NCI-H748 (cell line): ENCODE data around the gene RAB28.

Source experiments
- DNase-seq: peaks from one replicate; lab custom pipeline; 2025; ENCODE audit not compliant: unreplicated experiment; lab: John Stamatoyannopoulos, UW

RAB28 gene

DNA sequence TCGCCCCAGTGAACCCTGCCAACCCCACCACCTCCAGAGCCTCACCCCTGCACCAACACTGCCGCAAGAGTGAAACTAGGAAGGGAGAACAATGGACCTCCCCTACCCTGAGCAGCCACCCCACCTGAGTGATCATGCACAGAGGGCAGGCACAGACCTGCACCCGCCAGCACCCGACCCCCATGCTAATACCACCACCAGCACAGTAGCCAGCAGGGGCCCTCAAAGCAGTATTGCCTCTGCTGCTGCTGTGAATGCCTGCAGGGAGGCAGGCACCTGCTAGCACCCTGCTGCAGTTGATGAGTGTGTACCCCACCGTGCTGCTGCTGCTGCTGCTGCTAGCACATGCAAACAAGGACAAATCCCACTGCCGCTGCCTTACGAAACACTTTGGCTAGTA is 100.1 kb downstream of the RAB28 start:
- no peak for DNase-seq

- DNase-seq: no peak
Observed at GRCh38 chr4:13378973-13379759, 105.0 kb downstream of the RAB28 start.

GRCh38 chr4:13371048-13371447 is 113.1 kb downstream of the RAB28 start:
- DNase-seq: no peak

DNA sequence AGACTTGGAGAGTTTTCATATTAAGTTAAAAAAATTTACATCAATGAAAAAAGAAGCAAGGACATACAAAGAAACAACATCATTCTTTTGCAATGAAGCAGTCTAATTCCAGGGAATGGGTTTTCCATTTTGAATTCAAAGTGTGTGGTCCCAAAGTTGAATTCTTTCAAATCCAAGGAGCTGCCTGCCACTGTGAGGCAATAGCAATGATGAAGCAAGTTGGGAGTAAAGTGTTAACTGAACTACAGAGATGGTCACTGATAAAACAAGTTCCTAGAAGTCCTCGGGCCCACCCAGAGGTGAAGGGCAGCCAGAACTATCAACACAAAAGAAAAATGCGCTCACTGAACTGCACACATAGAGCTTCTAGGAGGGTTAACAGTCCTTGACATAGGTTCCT is 115.9 kb downstream of the RAB28 start:
- DNase-seq: no peak

DNA sequence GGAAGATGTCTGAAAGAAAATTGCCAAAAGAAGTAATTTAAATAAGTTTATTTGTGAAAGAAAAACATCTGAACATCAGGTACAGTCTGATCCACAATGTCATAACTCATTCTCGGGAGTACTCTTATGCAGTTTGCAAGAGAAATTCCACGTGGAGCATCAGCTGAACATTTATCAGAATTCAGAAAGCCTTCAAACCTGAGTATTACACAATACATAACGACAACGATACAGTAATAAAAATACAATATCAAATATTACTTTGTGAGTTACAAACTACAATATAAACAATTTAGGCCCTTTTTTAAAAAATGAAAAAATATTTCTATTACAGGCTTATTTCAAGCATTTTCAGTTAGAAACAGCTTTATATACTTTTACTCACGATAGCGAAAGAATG is 116.4 kb downstream of the RAB28 start:
- DNase-seq: no peak

DNA sequence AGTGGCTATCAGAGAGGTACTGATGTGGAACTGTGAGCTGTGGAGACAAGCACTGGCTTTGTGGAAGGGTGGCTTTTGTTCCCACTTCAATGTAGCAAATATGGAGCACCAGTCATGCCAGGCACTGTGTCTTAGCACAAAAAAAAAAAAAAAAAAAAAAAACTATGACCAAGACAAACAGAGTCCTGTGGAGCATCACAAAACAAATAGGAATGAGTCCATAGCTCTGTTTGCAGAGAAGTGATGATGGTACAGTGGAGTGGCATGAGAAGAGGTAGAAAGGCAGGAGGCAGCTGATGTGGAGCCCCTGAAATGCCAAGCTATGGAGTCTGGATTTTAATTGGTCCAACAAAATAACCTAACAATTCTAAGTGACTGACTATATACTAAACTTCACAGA is 116.9 kb downstream of the RAB28 start:
- DNase-seq: no peak

- DNase-seq: no peak
Observed at GRCh38 chr4:13365195-13365594, 118.9 kb downstream of the RAB28 start.

DNA sequence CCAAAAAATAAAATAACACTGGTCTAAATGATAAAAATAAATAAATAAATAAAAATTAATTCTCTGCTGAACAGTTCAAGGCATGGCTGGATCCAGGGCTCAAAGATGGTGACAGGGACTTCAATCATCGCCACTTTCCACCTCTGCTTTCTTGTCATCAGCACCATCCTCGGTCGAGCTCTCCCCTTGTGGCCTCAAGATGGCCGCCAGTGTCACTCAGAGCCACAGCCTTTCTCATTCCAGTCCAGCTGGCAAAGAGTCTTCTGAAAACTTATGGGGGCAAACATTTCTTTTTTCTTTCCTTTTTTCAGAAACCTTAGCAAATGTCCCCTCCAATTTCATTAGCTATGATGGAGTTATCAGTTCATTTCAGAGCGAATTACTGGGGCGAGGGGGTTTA is 119.5 kb downstream of the RAB28 start:
- no peak for DNase-seq

GRCh38 chr4:13364172-13364571 is 120.0 kb downstream of the RAB28 start:
- DNase-seq: no peak

DNA sequence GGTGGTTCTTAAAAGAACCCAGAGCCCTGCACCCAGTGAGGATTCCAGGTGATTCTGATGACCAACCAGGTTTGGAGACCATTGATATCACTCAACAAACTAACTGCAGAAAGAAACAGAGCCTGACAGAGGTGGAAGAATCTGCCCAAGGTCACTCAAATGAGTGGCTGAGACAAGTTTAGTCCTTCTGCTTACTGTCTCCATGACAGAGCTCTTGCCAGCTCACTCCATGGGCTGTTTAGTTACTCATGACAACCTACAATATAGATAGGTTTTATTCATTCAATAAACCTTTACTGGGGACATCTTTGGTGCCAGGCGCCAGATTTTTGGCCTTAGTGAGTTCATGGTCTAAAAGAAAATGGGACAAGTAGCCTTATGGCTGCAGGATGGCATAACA is 124.3 kb downstream of the RAB28 start:
- DNase-seq: no peak

DNA sequence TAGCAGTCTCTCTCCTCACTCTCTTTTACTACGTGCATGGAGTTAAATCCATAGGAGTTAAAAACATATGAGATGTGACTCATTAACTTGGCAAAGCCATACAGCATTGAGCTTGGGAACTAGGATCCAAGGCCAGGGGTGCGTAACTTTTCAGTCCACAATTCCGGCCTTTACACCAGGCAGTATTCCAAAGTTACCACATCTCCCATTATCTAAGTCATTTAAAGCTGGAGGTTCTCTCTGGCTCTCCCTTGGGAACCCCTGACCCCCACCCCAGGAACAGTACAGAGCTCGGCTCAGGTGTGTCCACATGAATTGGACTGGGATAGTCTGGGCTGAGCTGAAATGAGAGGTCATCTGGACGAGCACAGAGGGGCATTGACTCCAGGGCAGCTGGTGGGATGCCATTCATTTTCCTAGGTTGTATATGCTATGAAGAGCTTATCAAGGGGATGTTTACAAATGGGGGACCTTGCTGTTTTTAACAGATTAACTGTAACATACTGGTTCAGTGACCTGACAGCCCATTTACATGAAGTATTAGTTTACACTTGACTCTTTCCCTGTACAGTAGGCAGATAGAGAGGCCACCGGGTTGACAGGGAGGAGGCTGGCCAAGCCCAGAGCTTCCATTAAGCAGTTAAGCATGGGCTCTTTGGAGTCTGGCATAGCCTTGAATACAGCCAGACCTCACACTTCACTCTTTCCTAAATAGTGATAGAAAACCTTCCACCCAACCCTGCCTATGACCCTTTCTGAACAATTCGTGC is 128.8 kb downstream of the RAB28 start:
- DNase-seq: no peak

- DNase-seq: no peak
Observed at GRCh38 chr4:13349096-13349495, 135.0 kb downstream of the RAB28 start.

DNA sequence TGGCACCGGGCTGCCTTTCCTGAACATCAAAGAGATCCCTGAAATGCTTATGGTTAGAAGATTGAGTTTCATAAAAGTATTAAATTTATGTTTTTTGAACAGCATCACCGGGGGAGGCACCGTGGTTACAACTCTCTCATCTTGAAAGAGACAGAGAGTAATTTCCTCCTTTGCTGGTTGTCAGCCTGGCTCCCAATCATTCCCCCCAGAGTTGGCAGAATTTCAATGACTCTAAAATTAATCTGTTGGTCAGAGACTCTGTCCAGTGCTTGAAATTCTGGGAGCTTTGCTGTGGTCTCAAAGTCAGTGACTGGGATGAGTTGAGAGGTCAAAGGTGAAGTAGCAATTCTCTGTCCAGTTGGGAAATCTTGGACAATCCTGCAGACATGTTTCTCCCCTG is 135.9 kb downstream of the RAB28 start:
- DNase-seq: no peak

DNA sequence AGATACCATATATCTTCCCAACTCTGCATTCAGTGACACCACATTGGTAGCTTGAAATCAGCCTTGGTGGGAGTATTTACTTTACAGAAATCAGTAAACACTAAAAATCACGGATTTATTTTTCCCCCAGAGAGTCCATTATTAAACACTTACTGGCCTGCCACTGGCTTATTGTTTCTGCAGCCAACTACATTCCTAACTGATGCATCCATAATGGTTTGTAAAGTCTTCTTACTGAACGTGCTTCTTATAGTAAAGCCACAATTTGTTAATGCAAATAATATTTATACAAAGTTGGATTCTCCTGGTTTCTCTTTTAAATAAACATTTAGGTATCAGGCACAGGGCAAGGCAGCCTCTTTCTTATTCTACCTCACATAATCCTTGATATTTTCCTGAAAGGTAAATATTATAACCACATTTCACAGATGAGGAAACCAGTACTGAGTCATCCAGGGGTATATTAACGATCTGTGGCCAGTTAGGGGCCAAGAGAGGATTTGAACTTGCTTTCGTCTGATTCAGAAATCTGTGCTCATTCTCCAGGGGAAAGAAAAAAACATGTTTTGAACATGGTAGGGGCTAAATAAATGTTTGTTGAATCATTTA is 136.5 kb downstream of the RAB28 start:
- DNase-seq: no peak

- no peak for DNase-seq
Observed at GRCh38 chr4:13344216-13344615, 139.9 kb downstream of the RAB28 start.

- no peak for DNase-seq
Observed at GRCh38 chr4:13340672-13341071, 143.5 kb downstream of the RAB28 start.

DNA sequence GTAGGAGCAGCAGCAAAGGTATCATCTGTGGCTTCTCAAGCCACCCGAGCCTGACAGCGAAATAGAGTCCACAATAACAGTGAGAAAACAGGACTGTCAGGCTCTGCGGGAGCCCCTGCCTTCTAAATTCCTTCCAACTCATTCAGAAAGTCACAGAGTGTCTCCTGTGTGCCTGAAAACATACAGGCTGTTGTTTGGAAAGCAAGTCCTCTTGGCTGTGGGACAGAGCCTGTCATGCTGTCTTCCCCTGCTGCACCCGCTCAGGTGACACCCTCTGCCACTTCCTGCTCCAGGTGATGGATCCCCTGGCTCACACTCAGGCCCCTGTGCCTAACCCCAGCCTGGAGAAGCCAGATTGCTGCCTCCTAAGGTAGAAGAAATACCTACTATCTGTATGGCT is 152.3 kb downstream of the RAB28 start:
- DNase-seq: no peak

- peak; percentile 60 for DNase-seq
Observed at GRCh38 chr4:13329963-13330362, 154.2 kb downstream of the RAB28 start.

DNA sequence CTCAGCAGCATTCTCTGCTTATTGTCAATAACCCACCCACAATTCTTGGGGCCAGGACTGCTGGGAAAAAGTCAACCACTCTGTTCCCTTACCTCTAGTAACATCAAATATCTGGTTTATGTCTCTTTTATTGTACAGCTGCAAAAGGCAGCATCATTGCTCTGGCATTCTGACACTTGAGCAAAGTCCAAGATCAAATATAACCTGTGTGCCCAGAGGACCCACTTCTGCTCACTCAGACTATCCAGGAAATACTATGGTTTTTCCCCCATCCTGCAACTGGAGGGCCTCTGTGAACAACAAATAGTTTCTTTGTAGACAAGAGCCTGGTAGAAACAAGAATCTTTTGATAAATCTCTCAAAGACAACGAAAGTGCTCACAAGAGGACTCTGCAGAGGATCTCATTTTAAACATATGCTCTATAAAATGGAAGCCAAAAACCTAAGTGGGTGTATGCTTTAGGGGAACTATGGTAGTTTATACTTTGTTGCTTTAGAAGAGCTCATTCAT is 154.7 kb downstream of the RAB28 start:
- no peak for DNase-seq

DNA sequence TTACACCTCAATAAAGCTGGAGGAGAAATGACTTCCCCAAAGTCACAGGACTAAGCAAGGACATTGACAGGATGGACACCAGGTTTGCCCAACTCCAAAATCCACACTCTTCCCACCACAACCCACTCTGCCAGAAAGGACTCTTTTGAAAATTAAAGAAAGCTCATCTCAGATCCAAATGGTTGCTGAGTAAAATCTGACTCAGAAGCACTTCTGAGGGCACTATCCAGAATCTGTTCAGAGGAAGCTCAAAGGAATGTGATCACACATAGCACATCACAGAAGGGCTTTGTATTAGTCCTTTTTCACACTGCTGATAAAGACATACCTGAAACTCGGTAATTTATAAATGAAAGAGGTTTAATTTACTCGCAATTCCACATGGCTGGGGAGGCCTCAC is 155.5 kb downstream of the RAB28 start:
- DNase-seq: no peak

- no peak for DNase-seq
Observed at GRCh38 chr4:13327991-13328390, 156.1 kb downstream of the RAB28 start.

DNA sequence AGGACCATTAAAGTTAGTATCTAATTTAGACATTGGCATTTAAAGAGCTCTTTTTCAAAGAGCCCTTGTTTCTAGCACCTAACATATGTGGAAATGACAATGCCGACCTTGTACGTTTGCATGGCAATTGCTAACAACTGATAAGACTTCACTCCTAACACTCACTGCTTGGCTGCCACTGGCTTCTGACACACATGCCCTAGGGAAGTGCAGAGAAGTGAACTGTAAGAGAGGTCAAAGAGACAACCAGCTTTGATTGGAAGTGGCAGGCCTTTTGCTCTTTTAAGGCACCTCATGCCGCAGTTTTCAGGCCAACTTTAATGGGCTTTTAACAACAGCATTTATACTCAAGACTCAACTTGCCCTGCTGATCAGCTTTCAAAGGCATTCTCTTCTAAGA is 158.4 kb downstream of the RAB28 start:
- DNase-seq: no peak
